Cardiac septum (tissue), 1 donor: Measurements from ENCODE around the gene SLC27A6. TPM values are rescaled to one million over a fixed set of nuclear protein-coding genes. Genes with fewer than 3 reads are reported as not detected.

Experiments used
- total RNA-seq: library from RNA; stranded (reverse); fragmentation: NEBNext Ultra II Directional; extraction: Animal tissue kit (Norgen Biotek cat#: 25700); gene quantifications from one replicate; pipeline ENCODE4 v1.2.1, GENCODE V29; 2021
- donor health status: DM: no; HTN: no; CAD: no.

The SLC27A6 gene
- total RNA-seq, 1 donor from 2014 or later, result 64.4 TPM

Other genes with a start within 250 kb of the SLC27A6 start
- 73.7 TPM for gene ISOC1, start 129.3 kb downstream of the SLC27A6 start, total RNA-seq